NCI-H460 (cell line): ENCODE measurements around the gene DIS3L2. TPM values are rescaled to one million over a fixed set of nuclear protein-coding genes. Genes with fewer than 3 reads are reported as not detected.

Experiments
- DNase-seq: peaks from one replicate; pipeline ENCODE4 v3.0.0-alpha.2; 2016; ENCODE audit warnings: low read depth; ENCODE audit errors: extremely low read depth
- total RNA-seq: library from RNA; depleted of rRNA; stranded (reverse); fragments of >200 nt; shearing (Covaris generic); gene quantifications from 2 replicates; pipeline ENCODE4 v1.2.3, GENCODE V29; 2014

The DIS3L2 gene
- total RNA-seq, 1 experiment from 2014 or later: 26.0 TPM

DNA sequence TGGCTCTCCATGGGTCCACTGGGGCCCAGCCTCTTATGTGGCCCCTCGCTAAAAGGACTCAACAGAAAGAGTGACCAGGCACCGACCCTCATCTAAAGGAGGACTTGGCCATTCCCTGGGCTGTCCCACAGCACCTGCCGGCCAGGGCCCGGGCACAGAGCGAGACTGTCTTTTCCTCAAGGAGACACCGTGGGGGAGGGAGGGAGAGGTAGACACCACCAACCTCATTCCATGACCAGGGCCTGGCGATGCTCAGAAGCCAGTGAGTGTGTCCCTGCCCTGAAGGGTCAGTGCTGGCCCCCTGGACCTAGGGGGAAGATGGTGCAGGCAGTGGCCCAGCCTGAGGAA, 377.2 kb downstream of the DIS3L2 start:
- no peak for DNase-seq

DNA sequence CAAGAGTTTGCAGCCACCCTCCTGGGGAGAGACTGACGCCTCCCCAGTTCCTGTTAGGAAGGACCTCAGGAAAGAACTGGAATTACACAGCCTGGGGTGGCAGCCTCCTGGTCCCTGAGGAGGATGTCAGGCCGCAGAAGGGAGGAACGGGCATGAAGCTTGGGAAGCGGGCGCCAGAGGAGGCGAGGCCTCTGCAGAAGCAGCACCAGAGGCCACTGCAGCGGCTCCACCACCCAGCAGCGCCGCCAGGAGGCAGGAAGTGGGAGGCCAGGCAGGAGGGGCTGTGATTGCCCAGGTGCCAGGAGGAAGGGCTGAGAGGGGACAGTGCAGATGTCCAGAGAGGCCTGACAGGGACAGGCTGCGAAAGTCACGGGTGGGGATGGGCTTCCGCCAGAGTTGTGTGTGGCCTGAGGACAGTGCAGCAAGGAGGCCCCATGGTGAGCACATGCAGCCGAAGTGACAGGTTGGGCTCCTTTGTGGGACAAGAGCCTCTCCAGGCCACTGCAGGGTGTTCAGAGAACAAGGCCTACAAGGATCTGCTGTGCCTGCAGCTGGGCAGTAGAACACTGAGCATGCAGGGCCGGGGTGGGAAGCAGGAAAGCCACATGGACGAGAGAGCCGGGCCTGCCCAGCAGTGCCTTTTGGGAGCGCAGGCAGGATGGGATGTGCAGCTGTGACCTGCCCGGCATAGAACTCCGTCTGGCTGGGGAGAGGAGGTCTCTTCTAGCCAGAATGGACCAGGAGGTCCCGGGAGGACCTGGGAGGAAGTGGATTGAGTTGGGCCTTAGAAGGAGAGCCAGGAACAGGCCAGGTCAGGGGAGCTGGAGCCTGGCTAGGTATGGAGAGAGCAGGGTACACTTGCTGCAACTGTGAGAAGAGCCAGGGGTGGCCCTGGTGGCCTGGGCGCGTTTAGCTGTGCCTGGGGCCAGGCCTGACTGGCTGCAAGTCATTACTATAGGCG, 377.9 kb downstream of the DIS3L2 start:
- DNase-seq: no peak

DNA sequence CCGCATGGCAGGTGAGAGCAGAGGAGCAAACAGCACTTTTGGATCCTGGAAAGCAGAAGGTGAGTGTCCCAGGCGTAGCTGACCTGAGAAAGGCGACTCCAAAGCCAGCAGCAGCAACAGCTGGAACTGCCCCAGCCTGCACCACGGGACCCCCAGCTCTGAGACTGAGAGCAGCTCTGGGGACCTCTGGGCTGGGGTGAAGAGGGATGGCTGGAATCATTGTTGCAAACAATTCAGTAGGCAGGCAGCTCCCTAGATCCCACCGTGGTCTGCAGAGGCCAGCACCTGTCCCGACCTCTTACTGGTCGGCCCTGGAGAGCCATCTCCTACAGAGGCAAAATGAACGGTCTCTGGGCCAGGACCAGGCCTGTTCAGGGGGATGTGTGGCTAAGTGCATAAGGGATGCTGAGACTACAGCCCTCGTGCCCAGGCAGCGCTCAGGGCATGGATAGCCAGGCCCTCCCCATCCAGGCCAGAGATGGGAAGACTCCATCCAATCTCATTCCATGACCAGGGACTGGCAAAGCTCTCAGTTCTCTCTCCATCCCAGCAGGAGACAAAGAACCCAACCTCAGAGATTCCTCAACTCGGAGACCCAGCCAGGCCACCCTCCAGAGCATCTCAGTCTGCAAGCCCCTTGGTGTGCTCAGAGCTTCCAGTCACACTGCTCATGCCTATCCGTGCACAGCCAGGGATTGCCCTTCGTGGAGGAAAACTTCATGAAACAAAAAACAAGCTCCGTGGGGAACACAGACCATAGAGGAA, 378.8 kb downstream of the DIS3L2 start:
- DNase-seq: no peak

DNA sequence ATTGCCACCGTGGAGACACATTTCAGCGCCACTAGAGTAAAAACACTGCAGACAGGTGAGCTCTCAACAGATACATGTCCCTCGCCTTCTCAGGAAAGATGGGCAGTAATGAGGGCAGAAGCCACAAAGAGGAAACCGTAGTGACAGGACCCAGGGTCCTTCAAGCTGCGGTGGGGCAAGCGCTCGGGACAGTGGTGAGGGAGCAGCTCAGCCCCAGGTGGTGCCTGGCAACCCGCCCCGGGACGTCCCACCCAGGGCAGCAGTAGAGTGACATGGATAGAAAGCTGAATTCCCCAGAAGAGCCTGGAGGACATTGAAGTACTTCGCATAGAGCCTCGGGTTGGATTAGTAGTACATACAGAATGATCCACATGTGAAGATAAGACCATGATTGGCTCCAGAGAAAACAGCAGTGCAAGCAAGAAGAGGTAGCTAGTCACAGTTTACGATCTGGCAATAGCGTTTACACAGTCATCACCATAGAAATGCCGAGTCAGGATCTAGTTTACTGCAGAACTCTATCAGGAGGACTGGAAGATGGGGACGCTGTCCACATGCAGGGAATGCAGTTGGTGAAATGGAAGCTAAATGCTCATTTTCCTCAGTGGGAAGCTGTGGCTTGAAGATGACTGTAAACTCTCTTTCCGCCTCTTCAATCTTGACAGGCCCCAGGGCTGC, 379.7 kb downstream of the DIS3L2 start:
- DNase-seq: no peak

DNA sequence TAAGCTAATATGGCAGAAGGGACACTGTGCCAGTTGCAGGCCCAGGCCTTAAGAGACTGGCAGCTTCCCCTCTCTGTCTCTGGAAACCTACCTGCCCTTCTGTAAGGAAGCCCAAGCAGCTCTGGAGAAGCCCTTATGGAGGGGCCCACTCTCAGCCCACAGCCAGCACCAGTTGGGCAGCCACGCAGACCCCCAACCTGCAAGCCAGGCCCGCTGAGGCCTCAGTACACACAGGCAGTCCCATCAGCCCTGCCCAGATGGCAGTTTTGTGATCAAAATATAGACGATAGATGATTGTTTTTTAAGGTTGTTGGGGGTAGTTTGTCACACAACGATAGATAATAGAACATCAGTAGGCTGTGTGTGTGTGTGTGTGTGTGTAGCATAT, 380.2 kb downstream of the DIS3L2 start:
- DNase-seq: no peak

DNA sequence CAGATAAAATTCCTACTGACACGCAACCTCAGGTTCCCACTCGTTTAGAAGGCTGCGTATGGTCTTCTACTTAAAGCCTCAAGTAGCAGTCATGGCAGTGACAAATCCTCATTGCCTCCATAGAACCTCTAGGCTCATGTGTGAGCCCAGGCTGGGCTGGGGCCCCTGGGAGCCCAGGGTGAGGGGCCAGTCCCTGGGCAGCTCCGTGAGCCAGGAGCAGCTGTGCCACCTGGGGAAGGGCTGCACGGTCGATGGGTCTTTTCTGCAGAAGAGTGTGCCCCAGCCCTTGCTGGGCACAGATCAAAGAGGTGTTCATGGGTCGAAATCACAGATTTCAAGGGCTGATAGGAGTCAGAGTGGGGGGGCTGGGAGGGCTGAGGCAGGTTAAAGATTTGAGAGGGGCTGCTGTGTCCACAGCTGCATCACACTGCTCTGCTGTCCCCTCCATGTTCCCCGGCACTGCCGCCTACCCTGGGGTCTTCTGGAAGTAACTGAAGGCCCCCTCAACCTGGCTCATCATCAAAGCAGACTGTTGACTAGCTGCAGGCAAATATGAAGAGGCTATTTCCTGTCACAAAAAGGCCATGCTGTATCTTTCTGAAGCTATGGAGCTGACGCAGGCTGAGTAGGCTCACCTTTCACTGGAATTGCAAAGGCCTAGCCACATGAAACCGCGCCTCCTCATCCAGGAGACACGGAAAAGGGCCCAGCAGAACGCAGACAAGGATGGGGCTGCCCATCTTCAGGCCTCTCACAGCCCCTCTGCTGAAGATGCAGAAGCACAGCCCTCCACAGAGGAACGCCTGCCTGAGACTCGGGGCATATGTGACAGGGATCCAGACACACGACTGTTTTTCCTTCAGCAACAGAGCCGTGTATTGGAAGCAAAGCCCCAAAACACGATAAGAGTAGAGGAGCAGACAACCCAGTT, 381.4 kb downstream of the DIS3L2 start:
- no peak for DNase-seq

DNA sequence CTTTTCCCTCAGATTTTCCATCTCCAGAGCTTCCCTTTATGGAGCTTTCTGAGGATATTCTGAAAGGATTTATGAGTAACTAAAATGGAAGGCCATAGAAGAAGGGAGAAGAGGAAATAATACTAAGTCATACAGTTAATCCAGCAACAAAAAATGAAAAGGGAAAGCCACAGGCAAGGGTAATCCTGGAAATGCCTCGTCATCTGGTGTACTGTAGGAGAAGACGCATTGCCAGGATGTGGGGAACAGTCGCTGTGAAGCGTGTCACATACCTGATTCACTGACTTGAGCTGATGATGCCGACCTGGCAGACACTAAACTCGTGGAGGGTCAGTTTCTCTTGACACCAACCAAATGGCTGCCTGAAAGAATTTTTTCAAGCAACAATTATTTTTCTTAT, 382.3 kb downstream of the DIS3L2 start:
- DNase-seq: no peak

DNA sequence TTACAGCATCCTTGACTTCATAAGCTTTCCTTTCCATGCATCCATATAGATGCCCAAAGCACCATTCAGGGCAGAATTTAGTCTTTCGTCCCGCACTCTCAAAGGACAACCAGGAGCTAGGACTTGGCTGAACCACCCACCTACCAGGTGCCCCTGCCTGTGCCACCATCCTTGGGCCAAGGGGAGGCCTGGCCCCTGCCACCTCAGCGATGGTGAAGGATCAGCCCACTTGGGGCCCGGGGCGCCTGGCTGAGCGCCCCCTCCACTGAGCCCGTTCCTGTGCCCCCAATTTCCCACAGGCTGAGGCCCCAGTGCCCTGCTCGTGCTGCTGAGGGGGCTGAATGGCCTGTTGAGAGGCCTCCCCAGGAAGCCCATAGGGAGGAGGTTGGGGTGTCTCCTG, 383.7 kb downstream of the DIS3L2 start:
- DNase-seq: no peak

DNA sequence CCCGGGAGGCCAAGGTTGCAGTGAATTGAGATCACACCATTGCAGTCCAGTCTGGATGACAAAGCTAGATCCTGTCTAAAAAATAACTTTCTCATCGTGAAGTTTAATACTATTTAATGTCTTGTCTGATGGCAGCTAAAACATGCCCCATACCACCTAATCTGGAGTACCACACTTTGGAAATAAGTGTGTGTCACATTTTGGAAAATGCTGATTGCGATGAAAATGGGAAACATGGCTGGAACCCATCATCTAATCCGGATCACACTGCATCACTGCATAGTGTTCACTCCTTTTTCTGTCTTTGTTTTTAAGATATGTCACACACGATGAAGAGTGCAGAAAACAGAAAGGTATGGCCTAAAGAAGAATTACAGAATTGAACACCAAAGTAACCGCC, 385.9 kb downstream of the DIS3L2 start:
- DNase-seq: no peak

DNA sequence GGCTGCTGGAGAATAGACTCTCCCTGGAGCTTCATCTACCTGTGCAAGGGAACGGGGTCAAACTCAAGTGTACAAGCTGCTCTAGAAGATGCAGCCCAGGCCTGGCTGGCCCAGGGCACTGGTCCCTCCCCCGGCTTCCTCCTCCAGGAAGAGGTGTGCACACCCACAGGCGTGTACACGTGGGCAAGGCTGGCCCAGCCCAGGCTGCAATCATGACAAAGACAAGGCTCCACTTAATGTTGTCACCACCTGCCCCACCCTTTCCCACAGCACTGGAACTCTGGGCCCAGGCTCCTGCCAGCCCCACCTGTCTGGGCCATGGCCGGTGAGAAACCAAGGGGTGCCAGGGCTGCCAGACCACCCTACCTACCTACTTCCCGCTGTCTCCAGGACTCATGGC, 387.4 kb downstream of the DIS3L2 start:
- no peak for DNase-seq

DNA sequence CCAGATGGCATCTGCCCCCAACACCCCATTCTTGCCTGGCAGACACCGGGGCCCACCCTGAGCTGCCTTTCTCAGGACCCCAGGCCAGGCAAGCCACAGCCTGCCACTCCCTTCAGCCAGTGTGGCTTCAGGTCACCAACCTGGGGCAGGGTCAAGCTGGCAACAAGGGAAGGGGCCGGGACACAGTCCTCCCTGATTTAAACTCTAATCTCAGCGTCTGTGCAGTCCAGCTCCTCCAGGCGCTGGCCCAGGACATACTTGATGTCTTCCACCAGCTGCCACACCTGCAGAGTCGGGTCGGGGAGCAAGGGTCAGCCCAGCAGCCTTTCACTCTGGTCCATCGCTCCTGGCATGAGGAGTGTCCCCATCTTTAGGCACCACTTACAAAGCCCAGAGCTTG, 388.0 kb downstream of the DIS3L2 start:
- no peak for DNase-seq

DNA sequence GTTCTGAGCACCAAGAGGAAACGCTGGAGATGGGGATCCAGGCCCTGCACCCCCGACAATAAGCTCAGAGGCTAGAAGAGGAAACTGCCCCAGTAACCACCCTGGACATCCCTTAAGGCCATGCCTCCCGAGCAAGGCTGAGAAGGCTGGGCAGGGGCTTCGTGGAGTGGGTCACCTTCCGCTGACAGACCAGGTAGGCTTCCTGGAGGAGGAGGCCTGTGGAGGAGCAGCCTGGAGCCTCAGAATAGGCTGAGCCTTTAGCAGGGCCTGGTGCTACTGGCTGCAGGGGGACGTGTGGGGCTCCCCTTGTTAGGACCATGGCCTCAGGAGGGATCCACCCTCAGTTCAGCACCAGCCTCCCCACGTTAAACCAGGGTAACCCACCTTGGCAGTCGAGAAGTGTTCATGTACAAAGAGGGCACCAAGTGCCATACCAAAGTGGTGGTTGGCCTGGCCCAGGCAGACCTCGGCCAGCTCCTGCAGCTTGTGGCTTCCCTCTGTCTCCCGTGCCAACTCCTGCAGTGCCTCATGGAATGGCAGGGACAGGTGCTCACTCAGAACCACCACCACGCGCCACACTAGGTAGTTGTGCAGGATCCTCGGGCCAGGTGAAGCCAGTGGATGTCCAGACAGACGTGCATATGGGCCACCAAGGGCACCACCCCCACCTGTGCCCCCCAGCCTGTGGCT, 388.6 kb downstream of the DIS3L2 start:
- no peak for DNase-seq

DNA sequence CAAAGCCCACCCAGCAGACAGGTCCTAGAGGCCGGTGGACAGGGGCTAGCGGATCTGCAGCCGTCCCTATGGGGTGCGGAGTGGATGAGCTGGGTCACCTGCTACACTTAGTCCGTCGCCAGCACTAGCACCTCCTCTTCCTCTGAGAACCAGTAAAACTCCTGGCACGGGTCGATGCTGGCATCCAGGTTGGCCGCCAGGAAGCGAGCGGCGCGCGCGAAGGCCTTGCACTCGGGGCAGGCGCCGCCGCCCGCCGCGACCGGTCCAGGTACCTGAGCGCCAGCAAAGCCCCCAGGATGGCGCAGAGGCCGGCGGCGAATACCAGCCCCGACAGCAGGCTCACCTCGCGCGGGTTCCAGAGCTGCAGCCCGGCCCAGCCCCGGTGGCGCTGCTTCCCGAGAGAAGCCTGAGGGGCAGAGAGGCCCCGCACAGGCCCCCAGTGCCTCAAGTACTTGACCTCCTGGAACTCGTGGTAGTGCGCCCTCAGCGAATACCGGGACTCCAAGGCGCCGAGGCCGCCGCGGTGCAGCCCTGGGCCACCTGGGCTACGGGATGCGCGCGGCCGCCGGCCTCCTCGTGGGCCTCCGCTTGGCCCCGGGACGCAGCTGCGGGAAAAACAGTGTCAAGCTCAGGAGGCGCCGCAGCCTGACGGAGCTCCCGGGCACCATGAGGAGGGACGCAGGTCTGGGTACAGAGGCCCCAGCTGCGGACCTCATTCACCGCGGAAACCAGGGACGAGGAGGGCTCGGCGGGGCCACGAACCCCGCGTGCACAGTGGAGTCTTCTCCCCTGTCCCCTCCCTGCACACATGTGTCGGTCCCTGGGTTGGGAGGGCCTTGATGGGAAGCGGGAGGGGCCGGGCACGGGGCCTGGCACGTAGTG, 389.5 kb downstream of the DIS3L2 start:
- DNase-seq: no peak

DNA sequence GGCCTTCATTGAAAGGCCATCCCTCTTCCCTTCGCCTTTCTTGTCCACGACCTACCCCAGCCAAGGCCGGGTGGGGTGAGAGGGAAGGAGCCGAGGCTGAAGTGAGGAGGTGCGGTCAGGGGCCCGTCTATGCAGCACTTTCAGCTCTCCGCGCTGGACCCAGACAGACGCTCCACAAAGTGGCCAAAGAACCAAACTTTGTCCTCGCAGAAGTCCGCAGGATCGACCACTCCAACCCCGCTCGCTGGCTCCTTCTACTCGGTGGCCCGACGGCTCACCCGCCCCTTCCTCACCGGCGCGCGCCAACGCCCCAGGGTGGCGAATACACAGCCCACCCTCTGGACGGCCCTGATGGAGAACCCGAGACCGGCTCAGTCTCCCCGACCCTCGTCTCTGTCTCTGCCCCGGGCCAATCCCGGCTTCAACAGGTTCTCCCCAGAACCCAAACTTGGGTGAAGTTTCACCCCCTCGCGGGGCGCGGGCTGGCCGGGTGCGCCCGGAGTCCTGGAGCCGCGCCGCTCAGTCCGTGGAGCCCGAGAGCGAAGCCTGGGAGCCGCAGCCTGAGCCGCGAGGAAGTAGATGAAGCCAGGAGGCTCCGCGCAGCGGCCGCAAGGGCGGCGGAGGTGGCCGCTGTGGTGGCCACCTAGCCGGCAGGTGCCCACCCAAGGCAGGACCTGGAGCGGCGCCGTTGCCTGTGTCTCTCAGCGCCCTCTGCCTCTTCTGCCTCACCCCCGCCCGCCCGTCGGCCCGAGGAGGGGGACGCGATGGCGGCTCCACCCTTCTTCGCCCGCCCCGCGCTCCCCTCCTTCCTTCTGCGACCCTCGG, 390.4 kb downstream of the DIS3L2 start:
- no peak for DNase-seq

DNA sequence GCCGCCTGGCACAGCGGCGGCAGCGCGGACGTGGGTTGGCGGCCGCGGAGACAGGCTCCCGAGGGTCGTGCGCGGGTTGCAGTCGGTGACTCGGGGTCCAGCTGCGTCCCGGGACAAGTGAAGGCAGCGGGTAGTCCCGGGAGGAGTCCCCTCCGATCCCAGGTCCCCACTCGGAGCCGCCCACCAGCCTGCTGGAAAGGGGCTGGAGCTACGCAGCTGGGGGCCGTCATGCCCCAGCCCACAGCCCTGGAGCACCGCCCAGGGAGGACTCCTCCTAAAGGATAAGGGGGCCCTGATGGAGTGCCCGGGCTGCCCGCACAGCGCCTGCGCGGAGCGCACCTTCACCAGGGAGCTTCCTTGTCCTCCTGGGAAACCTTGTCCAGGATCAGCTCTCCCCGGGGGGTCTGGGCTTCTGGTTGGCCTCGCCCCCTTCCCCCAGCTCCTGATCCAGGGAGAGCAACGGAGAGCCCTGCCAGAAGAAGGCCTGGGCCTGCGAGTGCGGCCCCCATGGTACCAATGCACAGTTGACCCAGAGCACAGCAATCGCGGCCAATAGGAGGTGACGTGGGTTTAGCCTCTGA, 391.1 kb downstream of the DIS3L2 start:
- DNase-seq: no peak

DNA sequence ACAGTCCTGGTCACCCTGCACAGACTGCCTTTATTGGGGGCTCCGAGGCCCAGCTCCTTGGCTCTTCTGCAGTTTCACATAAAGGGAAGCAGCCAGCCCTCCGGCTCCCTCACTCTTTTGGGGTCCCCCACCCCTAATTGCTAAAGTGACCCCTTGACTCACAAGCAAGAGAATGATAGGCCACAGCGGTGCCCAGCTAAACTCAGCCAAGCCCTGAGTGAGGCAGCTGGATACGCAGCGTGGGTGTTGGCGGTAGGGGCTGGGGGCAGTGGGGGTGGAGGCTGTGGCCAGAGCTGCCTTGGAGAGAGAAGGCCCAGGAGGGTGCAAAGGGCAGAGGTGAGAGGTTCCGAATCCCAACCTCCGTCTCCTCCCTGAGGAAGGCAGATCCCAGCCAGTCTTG, 391.6 kb downstream of the DIS3L2 start:
- DNase-seq: no peak

DNA sequence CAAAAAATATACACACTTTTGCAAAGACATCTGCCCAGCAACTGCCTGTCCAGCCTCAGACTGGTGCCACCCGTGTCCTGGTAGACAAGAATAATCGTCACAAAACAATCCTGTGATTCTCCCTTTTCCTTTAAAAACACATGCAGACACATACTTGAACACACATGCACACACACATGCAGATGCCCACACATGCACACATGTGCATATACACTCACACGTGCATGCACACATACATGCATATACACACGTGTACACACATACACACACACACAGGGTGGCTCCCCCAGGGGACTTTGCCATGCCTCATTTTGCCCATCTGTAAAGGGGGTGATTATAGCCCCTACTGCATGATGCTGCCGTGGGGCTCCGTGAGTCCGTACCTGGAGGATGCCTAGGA, 392.1 kb downstream of the DIS3L2 start:
- no peak for DNase-seq

DNA sequence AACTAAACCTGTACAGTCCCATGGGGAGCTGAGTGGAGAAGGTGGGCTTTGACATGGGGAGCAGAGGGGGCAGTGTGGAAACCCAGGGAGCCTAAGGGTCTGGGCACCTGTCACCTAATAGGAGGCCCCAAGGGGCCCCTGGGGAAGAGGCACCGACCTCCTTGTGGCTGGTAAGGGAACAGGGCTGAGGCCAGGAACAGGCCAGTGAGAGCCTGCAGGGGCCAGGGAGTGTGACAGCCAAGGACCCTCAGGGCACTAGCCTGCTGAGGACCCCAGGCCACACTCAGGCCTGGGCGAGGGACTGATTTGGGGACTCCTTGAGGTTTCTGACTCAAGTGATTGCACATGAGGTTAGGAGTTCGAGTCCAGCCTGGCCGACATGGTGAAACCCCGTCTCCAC, 392.6 kb downstream of the DIS3L2 start:
- no peak for DNase-seq
